PC-9 (cell line): ENCODE data around the gene MORN5.

ENCODE experiments used
- EZH2 ChIP-seq: fragments of 200-600 bp; sonication (generic); IDR thresholded peaks from 2 replicates; pipeline ENCODE4 v1.8.0; 2017; ENCODE audit warnings: antibody characterized with exemption, low read depth
- TF ChIP-seq, protein P1 (sequence below): fragments of 200-600 bp; sonication (generic); conservative IDR thresholded peaks from 2 replicates; pipeline ENCODE4 v1.6.1; 2017; ENCODE audit warnings: mixed run types, antibody characterized with exemption, mild to moderate bottlenecking, moderate library complexity

GRCh38 chr9:122197426-122197825 lies 37.7 kb downstream of the MORN5 start:
- TF ChIP-seq, protein P1, sequence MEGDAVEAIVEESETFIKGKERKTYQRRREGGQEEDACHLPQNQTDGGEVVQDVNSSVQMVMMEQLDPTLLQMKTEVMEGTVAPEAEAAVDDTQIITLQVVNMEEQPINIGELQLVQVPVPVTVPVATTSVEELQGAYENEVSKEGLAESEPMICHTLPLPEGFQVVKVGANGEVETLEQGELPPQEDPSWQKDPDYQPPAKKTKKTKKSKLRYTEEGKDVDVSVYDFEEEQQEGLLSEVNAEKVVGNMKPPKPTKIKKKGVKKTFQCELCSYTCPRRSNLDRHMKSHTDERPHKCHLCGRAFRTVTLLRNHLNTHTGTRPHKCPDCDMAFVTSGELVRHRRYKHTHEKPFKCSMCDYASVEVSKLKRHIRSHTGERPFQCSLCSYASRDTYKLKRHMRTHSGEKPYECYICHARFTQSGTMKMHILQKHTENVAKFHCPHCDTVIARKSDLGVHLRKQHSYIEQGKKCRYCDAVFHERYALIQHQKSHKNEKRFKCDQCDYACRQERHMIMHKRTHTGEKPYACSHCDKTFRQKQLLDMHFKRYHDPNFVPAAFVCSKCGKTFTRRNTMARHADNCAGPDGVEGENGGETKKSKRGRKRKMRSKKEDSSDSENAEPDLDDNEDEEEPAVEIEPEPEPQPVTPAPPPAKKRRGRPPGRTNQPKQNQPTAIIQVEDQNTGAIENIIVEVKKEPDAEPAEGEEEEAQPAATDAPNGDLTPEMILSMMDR = no peak
- TF ChIP-seq EZH2 = no peak
